HG03060 (cell line): ENCODE results near the gene PTEN.
"Not testable (repeated sequence)": the region's sequence is repeated elsewhere in the genome, so short reads cannot be mapped to it uniquely, and the experiment has no call there.

Source experiments
- ATAC-seq: cut with Tn5 transposase; IDR thresholded peaks from one replicate; pipeline ENCODE4 v1.9.1; 2021; ENCODE audit warnings: low read depth, moderate number of reproducible peaks; ENCODE audit not compliant: unreplicated experiment

The PTEN gene

DNA sequence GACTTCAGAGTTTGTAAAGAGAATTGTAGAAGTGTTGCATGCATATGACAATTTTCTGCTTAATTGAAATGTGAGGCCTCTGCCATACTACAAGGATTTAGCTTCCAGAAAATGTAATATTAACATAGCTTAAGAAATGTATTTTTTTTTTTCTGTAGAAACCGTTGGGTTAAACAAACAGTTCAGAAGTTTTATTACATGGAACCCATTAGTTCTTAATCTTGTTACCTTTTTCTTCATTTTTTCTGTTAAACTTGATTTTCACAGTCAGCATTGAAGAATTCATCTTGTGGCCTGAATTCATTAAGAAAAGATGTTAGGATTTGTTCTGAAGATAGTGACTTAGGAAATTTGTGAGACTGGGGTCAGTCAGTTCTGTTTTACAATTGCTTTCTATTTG, 4.9 kb downstream of the PTEN start:
- no peak for ATAC-seq

DNA sequence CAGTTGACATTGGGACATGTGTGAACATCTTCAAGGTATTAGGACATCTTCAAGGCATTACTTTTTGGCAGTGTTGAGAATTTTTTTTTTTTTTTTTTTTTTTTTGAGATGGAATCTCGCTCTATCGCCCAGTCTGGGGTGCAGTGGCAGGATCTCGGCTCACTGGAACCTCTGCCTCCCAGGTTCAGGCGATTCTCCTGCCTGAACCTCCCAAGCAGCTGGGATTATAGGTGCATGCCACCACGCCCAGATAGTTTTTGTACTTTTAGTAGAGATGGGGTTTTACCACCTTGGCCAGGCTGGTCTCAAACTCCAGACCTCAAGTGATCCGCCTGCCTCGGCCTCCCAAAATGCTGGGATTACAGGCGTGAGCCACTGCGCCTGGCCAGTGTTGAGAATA, 5.7 kb downstream of the PTEN start:
- not testable (repeated sequence) for ATAC-seq

DNA sequence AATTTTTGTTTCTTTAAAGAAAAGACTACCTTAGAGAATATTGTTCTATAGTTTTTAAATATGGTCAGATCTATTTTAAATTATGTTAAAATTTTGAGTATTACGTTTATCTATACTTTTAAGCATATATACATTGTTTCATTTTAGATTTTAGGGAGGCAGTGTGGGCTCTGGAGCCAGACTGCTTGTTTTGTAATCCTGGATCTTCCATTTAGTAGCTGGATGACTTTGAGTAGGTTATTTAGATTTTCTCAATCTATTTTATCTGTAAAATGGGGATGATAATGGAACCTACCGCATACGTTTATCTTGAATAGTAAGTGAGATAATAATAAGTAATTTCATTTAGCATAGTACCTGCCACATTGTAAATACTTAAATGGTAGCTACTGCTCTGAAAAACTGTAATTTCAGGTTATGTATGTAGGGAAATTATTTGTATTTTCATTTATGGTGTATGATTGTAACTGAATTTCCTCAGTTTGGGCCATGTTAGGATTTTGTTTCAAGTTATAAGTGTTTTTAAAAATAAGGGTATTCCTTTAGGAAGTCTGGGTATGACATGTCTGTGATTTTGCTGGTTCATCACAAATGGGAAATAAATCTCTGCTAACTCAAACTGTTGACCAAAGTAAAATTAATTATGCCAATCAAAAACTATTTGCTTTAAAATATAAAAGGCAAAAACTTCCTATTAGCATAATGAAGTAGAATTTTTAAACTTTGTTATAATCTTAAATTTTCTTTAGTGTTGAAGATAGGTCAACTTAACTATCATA, 6.5 kb downstream of the PTEN start:
- no peak for ATAC-seq

DNA sequence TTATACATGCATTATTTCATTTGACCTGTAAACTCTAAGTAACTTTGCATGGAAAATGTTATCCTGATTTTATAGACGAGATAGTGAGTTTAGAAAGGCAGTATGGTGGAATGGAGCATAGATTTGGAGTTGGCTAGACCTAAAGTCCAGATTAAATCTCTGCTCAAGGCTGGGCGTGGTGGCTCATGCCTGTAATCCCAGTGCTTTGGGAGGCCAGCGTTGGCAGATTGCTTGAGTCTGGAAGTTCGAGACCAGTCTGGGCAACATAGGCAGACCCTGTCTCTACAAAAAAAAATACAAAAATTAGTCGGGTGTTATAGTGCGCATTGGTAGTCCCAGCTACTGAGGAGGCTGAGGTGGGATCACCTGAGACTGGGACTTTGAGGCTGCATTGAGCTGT, 9.4 kb downstream of the PTEN start:
- ATAC-seq = no peak

DNA sequence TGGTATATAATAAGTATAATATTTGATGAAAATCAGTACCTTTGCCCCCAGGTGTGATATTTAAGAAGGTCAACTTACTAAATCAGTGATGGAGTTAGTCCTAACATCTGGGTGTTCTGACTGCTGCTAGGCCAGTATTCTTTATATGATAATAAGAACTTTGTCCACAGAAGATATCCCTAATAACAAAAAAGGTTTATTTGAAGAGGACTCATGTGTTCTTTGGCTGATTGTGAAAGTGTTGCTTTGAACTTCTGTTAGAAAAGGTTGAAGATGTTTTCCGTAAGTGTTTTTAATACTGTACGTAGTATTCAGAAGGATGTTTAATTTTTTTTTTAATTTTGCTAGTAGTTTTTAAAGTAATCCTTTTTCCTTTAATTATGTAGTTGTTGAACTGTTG, 10.2 kb downstream of the PTEN start:
- no peak for ATAC-seq

DNA sequence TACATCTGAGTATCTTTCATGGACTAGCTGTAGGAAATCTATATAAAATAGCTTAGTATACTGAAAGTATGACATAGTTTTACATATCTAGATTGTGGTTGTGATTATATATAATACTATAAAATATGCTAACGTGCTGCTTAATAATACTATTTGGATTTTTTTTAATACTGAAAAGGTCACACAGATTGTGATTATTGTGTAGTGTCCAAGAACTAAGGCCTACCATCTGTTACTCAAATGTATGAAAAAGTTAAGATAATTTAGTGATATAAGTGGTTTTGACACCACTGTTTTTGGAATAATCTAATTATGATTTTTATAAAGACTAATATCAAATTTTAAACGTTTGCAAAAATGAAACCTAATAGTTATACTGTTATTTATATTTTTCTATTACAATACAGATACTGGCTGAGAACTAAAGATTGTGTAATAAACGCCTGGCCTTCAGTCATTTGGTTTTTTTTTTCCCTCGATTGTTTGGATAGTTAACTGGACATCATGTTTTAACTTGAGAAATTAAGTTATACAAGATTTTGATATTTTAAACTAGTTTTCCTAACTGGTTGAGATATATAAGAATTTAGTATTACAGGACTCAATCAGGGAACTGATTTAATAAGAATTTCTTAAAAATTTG, 12.6 kb downstream of the PTEN start:
- ATAC-seq = no peak

DNA sequence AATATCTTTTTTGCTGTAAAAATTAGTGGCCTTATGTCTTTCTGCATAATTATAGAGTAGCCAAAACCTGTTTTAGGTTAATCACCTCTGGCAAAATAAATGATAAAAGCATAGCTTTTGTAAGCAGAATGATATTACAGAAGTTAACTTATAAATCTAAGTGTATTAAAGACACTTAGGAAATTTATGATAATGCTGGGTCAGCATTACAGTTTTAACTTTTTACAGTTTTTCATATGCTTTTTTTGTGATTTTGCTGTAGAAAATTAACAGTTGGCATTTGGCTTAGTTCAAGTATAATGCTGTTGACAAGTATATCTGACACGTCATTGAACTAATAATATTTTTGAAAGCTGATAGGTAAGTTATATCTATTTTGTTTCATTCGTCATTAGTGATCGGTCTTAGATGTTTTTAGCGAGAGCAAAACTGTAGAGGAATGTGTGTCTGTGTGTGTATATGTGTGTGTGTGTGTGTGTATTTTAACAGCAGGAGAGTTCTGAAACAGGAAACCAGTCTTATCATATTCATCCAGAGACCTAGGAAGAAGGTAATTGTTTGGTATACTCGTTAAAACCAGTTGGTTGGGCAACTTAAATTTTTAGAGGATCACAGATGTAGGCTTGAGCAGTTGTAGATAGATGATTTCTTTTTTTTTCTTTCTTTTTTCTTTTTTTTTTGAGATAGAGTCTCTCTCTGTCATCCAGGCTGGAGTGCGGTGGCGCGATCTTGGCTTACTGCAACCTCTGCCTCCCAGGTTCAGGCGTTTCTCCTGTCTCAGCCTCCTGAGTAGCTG, 15.4 kb downstream of the PTEN start:
- no peak for ATAC-seq

DNA sequence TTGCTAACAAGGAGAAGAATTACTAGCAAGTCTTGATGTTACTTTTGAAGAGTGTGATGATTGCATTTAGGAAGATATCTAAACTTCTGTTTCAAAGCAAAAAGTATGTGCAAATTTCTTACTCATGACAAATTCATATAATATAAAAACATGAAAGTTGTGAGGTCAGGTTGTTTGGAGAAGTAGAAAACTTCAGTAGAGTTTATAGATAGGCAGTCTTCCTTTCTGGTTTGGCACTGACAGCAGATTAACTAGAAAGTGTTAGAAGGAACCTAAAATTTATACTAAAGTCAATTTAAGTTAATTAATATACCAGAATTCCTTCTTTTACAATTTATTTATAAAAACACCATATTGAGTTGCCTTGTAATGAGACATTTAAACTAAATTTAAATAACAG, 16.9 kb downstream of the PTEN start:
- ATAC-seq = no peak

DNA sequence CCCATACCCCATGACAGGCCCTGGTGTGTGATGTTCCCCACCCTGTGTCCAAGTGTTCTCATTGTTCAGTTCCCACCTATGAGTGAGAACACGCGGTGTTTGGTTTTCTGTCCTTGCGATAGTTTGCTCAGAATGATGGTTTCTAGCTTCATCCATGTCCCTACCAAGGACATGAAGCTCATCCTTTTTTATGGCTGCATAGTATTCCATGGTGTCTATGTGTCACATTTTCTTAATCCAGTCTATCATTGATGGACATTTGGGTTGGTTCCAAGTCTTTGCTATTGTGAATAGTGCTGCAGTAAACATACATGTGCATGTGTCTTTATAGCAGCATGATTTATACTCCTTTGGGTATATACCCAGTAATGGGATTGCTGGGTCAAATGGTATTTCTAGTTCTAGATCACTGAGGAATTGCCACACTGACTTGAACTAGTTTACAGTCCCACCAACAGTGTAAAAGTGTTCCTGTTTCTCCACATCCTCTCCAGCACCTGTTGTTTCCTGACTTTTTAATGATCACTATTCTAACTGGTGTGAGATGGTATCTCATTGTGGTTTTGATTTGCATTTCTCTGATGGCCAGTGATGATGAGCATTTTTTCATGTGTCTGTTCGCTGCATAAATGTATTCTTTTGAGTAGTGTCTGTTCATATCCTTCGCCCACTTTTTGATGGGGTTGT, 18.1 kb downstream of the PTEN start:
- not testable (repeated sequence) for ATAC-seq

DNA sequence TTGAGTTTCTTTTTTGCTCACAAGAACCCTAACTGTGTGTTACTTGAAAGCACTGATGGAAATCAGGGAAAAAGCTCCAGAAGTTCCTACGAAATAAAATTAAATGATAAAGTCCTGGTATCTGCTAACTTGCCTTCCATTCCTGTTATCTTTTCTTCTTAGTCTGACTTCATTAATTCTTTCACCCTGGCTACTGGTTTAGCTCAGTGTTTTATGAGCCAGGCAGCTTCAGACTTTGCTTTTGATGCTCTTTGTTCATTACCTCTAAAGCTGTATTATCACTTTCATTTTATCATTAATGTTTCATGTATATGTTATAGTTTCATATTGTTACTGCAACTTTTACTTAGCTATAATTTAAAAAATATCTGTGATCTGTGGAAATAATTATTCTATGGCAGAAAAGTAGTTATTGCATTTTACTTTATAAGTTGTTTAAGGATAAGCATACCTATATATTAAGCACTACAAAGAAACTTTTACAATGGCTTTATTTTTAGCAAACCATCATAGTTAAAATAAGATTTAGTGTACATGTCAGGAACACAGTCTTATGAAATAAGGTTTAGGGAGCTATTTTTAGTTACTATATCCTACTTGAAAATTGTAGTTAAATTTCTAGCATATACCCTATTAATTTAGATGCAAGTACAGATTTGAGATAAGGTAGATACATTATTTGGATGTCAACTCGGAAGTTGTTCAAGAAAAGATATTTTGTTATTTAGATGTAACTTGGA, 19.3 kb downstream of the PTEN start:
- ATAC-seq = no peak

DNA sequence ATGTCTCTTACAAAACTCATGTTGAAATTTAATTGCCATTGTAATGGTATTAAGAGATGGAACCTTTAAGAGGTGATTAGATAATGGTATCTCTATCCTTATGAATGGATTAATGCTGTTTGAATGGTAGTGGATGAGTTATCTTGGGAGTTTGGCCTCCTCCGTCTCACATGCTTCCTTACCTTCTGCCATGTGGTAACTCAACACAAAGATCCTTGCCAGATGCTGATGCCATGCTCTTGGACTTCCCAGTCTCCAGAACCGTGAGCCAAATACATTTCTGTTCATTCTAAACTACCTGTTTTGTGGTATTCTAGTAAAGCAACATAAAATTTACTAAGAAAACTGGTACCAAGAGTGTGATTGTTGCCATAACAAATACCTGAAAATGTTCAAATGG, 23.2 kb downstream of the PTEN start:
- ATAC-seq = no peak

DNA sequence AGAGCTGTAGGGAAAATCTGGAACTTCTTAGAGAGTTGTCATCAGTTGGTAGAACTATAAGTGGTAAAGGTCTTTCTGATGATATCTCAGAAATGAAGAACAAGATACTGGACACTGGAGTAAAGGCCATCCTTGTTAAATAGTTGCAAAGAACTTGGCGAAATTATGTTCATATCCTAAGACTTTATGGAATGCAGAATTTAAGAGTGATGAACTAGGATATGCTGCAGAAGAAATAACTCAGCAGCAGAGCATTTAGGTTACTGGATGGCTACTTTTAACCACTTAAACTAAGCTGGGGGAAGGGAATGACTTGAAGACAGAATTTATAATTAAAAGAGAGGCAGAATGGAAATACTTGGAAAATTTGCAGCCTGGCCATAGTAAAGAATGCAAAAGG, 23.7 kb downstream of the PTEN start:
- no peak for ATAC-seq

DNA sequence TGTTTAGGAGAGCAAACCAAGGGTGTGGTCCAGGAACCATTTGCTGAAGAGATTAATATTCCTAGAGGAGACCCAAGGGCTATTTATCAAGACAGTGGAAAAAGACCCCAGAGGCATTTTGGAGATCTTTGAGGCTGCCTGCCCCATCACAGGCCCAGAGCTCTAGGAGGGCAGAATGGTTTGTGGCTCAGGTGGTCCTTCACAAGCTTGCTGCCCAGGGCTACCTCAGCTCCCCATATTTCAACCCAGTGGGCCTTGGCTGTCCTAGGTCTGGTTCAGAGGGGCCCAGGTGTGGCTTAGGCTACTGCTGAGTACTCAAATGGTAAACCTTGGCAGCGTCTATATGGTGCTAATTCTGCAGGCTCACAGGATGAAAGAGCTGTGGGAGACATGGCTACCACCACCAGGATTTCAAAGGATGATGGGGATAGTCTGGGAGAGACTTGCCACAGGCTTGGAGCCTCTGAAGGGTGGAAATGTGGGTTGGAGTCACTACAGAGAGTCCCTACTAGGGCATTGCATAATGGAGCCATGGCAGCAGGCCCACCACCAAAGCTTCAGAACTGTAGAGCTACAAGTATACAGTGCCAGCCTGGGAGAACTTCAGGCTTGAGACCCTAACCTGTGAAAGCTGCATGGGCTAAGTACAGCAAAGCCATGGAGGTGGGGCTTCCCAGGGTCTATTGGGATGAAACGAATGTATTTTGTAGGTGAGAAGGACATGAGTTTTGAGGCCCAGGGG, 24.3 kb downstream of the PTEN start:
- no peak for ATAC-seq

DNA sequence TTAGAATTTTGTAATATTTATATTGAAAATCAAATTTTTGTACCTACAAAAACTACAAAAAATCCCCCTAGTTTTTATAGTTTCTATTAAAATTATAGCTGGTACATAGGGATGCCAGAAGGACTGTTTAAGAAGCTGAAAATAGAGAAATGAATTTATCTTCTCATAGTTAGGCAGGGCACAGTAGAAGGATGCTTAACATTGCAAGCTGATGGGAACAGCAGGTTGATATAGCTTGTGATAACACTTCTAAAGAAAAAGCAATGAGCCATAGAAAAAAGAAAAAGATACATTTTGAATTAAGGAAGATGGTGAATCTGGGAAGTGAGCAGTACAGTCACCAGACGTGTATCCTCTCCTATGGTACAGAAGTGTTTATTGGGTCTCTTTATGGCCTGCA, 32.0 kb downstream of the PTEN start:
- ATAC-seq = no peak

DNA sequence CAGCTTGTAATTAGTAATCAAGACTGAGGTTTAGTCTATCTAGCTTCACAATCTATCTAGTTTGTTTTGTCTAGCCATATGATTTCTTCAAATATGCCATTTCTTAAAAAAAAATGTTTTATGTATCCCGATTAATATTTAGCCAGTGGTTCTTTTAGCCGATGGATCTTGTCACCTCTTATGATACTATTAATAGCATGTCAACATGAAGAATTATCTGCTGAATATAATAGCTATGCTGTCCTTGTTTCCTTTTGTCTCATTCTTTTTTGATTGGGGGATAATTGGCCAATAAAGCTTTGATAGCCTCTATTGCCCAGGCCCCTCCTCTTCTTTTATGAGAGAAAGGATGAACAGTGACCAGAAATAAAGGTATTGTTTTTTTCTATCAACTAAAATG, 32.8 kb downstream of the PTEN start:
- no peak for ATAC-seq

DNA sequence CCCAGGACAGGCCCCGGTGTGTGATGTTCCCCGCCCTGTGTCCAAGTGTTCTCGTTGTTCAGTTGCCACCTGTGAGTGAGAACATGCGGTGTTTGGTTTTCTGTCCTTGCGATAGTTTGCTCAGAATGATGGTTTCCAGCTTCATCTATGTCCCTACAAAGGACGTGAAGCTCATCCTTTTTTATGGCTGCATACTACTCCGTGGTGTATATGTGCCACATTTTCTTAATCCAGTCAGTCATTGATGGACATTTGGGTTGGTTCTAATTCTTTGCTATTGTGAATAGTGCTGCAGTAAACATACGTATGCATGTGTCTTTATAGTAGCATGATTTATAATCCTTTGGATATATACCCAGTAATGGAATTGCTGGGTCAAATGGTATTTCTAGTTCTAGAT, 34.5 kb downstream of the PTEN start:
- ATAC-seq = not testable (repeated sequence)

DNA sequence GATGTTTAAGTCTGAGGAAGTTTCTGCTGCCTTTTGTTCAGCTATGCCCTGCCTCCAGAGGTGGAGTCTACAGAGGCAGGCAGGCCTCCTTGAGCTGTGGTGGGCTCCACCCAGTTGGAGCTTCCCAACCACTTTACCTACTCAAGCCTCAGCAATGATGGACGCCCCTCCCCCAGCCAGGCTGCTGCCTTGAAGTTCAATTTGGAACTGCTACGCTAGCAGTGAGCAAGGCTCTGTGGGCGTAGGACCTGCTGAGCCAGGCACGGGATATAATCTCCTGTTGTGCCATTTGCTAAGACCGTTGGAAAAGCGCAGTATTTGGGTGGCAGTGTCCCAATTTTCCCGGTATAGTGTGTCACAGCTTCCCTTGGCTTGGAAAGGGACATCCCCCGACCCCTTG, 40.0 kb downstream of the PTEN start:
- not testable (repeated sequence) for ATAC-seq

DNA sequence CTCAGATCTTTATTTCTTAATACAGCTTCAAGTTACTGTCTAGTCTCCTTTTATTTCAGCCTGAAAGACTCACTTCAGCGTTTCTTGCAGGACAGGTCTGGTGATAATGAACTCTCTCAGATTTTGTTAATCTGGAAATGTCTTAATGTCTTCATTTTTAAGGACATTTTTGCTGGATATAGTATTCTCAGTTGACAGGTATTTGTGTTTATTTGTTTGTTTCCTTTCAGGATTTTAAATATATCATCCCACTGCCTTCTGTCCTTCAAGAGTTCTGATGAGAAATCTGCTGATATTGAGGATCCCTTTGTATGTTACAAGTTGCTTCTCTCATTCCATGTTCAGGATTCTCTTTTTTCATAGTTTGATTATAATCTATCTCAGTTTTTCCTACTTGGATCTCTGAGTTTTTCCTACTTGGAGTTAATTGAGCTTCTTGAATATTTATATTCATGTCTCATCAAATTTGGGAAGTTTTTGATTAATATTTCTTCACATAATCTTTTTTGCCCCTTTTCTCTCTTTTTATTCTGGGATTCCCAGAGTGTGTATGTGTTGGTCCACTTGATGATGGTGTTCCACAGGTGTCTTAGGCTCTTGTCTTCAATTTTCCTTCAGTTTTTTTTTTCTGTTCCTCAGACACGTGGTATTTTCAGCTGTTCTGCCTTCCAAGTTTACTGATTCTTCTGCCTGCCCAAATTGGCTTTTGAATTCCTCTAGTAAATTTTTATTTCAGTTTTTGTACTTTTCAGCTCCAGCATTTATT, 49.9 kb downstream of the PTEN start:
- no peak for ATAC-seq

DNA sequence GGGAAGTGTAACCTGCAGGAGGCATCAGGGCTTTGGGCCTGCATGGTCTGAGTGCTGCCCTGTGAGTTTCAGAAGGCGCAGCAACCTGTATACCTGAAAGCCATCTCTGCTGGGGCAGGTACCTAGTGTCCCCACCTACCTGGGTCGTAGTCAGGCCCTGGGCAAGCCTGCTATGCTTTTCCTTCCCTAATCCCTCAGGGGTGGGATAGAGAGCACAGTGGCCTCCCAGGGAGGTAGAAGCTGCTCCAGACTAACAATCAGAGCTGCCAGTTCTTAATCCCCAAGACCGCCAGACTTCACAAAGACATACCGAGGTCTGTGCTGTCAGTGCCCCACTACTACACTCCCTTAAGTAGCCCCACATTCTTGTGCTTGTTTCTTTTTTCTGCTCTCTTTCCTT, 52.0 kb downstream of the PTEN start:
- ATAC-seq = no peak
